GM21390 (cell line): ENCODE data around the gene MYO18B.

Experiments used
- ATAC-seq: cut with Tn5 transposase; IDR thresholded peaks from one replicate; pipeline ENCODE4 v1.9.1; 2021; ENCODE audit not compliant: unreplicated experiment

MYO18B gene

GRCh38 chr22:26079009-26079408 lies 337.0 kb downstream of the MYO18B start:
- no peak for ATAC-seq
